DMS153 treated with DMSO at 0.1 percent for 48 hours (cell line): ENCODE results near the gene TPP2.

Experiments used
- DNase-seq: peaks from one replicate; lab custom pipeline; 2025; ENCODE audit not compliant: unreplicated experiment; lab: John Stamatoyannopoulos, UW

The TPP2 gene

DNA sequence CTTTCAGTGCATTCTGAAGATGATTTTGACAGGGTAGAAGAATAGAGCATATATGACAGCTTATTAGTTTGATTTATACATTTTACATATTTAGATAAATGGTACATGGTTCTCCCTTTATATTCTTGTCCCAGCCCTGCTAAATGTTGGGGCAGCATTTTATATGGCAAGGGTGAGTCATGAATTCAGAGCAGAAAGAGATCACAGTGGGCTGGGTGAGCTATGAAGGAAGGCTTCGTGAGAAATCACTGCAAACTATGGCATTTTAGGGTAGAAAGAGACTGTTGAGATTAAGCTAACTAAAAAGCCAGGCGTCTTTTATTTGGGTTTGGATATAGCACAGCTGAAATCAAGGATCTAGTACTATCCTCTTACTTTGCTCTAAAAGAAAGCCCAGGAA, 122.0 kb downstream of the TPP2 start:
- no peak for DNase-seq

DNA sequence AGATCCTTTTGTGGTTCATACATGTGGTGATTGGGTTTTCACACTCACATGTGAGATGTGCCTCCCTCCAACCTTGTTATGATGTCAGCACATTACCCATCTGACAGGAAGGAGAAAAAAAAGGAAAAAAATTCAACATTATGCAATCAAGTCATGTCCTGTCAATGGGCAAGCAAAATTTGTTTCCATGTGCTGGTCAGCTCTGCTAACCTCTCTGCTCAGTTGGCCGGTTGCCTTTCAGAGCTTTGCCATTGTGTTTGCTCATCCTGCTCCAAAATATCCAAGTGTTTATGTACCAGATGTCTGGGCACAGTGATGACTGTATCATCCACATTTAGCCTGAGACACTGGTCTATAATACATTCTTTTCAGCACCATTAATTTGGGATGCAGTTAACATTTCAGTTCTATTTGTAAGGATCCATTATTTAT, 125.0 kb downstream of the TPP2 start:
- DNase-seq, result no peak

DNA sequence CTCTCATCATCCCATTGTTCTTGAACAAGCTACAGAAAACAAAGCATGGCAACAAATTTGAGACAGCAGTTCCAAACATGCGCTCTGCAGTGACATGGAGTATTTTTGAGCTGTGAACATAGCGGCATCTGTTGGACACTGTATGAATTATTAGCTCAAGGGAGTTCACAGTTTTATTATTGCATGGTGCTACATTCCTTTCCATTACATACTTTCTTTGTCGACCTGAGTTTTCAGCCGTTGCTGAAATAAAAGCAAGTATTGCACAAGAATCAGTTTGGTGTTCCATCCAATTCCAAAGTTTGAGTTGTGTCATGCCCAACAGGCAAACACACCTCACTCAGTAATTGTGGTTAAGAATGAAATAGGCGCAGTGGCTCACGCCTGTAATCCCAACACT, 128.1 kb downstream of the TPP2 start:
- DNase-seq, result peak; percentile 6

DNA sequence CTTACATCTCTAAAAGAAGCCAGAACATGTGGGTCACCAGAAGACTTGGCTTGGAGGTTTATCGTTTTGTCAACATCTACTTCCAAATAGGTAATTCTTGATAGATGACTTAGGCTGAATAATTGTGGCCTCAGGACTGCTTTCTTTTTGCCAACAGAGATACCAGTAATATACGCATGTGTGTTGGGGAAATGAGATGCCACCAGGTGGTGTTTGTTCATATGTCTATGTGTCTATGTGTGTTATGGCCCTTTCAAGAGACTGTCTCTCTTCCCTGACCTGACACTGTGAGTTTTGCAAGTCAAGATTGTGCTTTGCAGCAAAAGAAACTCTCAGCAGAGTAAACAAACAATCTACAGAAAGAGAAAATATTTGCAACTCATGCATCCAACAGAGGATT, 129.6 kb downstream of the TPP2 start:
- no peak for DNase-seq
